ENCODE data around the gene ZNF32. TPM values are rescaled to one million over a fixed set of nuclear protein-coding genes. Genes with fewer than 3 reads are reported as not detected.

Gene ZNF32
- total RNA-seq, 2 donors from 2014 or later = 10.7 to 18.1 TPM

- intact Hi-C loops (cut with DNase I, micrococcal nuclease) = no loop called here
- no peak for ATAC-seq
- DNase-seq = no peak
Measured at GRCh38 chr10:43599333-43599732, 49.3 kb downstream of the ZNF32 start.

- ATAC-seq (no peak), DNase-seq (no peak)
- intact Hi-C loops (cut with DNase I, micrococcal nuclease) = no loop called here
Measured at GRCh38 chr10:43598446-43598845, 50.2 kb downstream of the ZNF32 start.

- intact Hi-C loops (cut with DNase I, micrococcal nuclease) = no loop called here
- no peak for ATAC-seq
- no peak for DNase-seq
Measured at GRCh38 chr10:43596546-43596945, 52.1 kb downstream of the ZNF32 start.

GRCh38 chr10:43595739-43596298, 52.9 kb downstream of the ZNF32 start:
- no peak for ATAC-seq
- intact Hi-C loops (cut with DNase I, micrococcal nuclease) = no loop called here
- no peak for DNase-seq

- peak; percentile 55 for ATAC-seq
- DNase-seq = no peak
- intact Hi-C loops (cut with DNase I, micrococcal nuclease) = no loop called here
Measured at GRCh38 chr10:43594944-43595589, 53.6 kb downstream of the ZNF32 start.

Other genes starting within 250 kb of the ZNF32 start
- gene HNRNPF, start 239.7 kb downstream of the ZNF32 start, total RNA-seq = 100 to 1,000 TPM; 214 to 257 TPM
- 1 to 10 TPM; 5.2 to 5.9 TPM for gene ZNF487, start 211.8 kb downstream of the ZNF32 start, total RNA-seq
- 1 to 10 TPM; 1.5 to 1.6 TPM for gene ZNF239, start 74.3 kb downstream of the ZNF32 start, total RNA-seq
- 1 to 10 TPM; 3.4 TPM for gene ZNF485, start 42.4 kb downstream of the ZNF32 start, total RNA-seq